Esophagus muscularis mucosa (tissue), 4 donors: ENCODE measurements around the gene ZNF821. TPM values are rescaled to one million over a fixed set of nuclear protein-coding genes. Genes with fewer than 3 reads are reported as not detected.
"Not testable (repeated sequence)": the region's sequence is repeated elsewhere in the genome, so short reads cannot be mapped to it uniquely, and the experiment has no call there.

Experiments used
- DNase-seq: peaks from one replicate; pipeline ENCODE4 v3.0.0-alpha.2; 2017; ENCODE audit errors: extremely low spot score
- H3K27ac ChIP-seq, 4 donors: fragments of 200-600 bp; sonication (generic); replicated peaks in 1 of 4; 1 replicate in 3 of 4; 2 replicates in 1 of 4; pipeline ENCODE4 v1.5.1; 2016 to 2019; ENCODE audit warnings: mild to moderate bottlenecking in 1 of 4
- H3K27me3 ChIP-seq, 4 donors: fragments of 200-600 bp; sonication (generic); one replicate each; pipeline versions ENCODE4 v1.5.1 to v1.6.0; 2016 to 2019
- H3K36me3 ChIP-seq, 4 donors: fragments of 200-600 bp; sonication (generic); one replicate each; pipeline ENCODE4 v1.5.1; 2016 to 2019
- H3K4me1 ChIP-seq, 4 donors: fragments of 200-600 bp; sonication (generic); one replicate each; pipeline ENCODE4 v1.5.1; 2016 to 2019
- H3K4me3 ChIP-seq, 4 donors: fragments of 200-600 bp; sonication (generic); 1 replicate in 2 of 4; 2 replicates in 2 of 4; pipeline ENCODE4 v1.5.1; 2016 to 2019; ENCODE audit warnings: mild to moderate bottlenecking in 4 of 4, moderate library complexity in 1 of 4
- H3K9me3 ChIP-seq, 4 donors: fragments of 200-600 bp; sonication (generic); 1 replicate in 3 of 4; 2 replicates in 1 of 4; pipeline ENCODE4 v1.5.1; 2016 to 2019
- EP300 ChIP-seq: sonication (generic); formaldehyde crosslinking; IDR thresholded peaks from one replicate; pipeline ENCODE4 v1.6.1; 2017; ENCODE audit warnings: antibody characterized with exemption
- POLR2A ChIP-seq: fragments of 450-650 bp; IDR thresholded peaks from one replicate; pipeline ENCODE4 v1.6.1; 2017; ENCODE audit warnings: antibody characterized with exemption, moderate library complexity, mild to moderate bottlenecking, low read depth
- POLR2AphosphoS5 ChIP-seq, 2 donors: sonication (generic); formaldehyde crosslinking; IDR thresholded peaks; one replicate each; pipeline ENCODE4 v1.6.1; 2017; ENCODE audit warnings: antibody characterized with exemption in 2 of 2
- WGBS: methylation state at CpG from one replicate; pipeline ENCODE4 v1.1.5; 2018; 5-methylcytosine and 5-hydroxymethylcytosine counted together
- intact Hi-C: fragments of 100-400 bp; cut with DNase I; formaldehyde crosslinking; loops from one replicate; pipeline ENCODE4 v1.15.1; 2023
- total RNA-seq, 4 donors: library from RNA; depleted of rRNA; stranded (reverse); fragments of >200 nt; gene quantifications; one replicate each; pipeline versions ENCODE4 v1.1.0 to v1.2.1, GENCODE V29; 2016
- TF ChIP-seq, protein P1 (sequence below), 3 experiments: fragments of 200-600 bp in 2 of 3; fragments of 450-650 bp in 1 of 3; sonication (generic) in 2 of 3; IDR thresholded peaks; one replicate each; pipeline ENCODE4 v1.5.1; 2017 to 2019; ENCODE audit warnings: antibody characterized with exemption in 3 of 3, mild to moderate bottlenecking in 2 of 3, moderate library complexity in 1 of 3

Gene ZNF821
- total RNA-seq, 4 donors from 2014 or later, result 2.1 to 6.5 (median 5.9) TPM

DNA sequence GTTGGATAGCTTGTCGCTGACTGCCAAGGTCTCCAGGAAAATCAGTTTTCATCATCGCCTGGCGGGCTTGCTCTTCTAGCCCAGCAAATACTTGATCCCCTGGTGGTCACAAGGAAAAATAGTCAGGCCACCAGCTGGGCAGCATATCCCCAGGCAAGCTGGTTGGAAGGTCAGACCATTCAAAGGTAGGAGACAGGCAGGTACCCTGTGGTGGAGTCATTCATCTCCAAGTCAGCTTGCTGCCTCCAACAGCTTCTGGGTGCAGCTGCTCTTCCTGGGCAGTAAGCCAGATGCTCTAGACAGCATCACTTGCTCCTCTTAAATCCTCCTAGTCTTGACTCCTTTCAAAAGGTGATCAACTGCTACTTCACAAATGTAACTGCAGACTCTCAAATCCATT is 16.0 kb downstream of the ZNF821 start:
- Histone ChIP-seq H3K4me3 (no peak overlapping the region), H3K27me3 (no peaks in the 10 kb centered on the region), H3K27ac (no peak overlapping the region), H3K9me3 (no peaks in the 10 kb centered on the region), H3K36me3 (peaks cover 15 to 60% (median 40%) of the 10 kb centered on the region in 4 donors), H3K4me1 (no peaks in the 10 kb centered on the region)
- no peak for DNase-seq
- intact Hi-C loops, result no loop called here
- TF ChIP-seq POLR2AphosphoS5 (IDR thresholded peaks at IDR 0.05), result no peak
- no peak for TF ChIP-seq POLR2A
- no peak for TF ChIP-seq EP300
- WGBS, result 97% methylated on average over 3 of the region's 3 CpGs

GRCh38 chr16:71867175-71867574 is 16.8 kb downstream of the ZNF821 start:
- H3K4me1 ChIP-seq, H3K27ac ChIP-seq, H3K4me3 ChIP-seq, DNase-seq, H3K27me3 ChIP-seq, H3K9me3 ChIP-seq, intact Hi-C loops: not testable (repeated sequence)
- H3K36me3 ChIP-seq, result peaks cover 15 to 64% (median 45%) of the 10 kb centered on the region in 4 donors
- WGBS, result 96% methylated on average over 6 of the region's 6 CpGs

DNA sequence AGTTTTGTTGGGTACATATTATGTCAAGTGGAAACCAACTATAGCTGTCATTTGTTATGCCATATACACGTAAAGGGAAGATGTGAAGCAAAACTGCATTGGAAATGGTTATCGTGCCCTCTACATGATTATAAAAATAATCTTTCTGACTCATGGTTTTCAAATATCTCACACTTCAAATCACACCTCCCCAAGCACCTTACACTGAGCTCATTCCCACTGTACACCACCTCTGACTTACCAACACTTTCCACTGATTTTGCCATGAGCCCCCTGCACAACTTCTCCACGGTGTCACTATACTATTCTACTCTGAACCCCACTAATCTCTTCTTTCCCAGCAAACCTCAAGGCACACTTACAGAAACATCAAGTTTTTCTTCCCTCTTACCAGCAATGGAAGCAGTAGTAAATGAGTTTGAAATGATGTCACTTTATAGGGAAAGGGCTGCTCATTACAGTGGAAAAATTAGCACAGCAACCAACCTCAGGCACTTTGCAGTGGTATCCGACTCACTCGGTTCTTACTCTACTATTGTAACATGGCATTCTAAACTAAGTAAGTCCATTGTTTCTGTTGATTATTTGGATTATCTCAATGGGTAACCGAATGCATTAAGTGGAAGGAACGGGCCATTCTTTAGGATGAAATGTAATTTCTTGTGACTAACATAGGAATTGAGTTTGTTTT is 18.7 kb downstream of the ZNF821 start:
- Histone ChIP-seq H3K36me3 (peaks cover 19 to 80% (median 57%) of the 10 kb centered on the region in 4 donors), H3K27ac (no peak overlapping the region), H3K4me3 (no peak overlapping the region), H3K4me1 (no peaks in the 10 kb centered on the region), H3K27me3 (no peaks in the 10 kb centered on the region), H3K9me3 (no peaks in the 10 kb centered on the region)
- WGBS, result 88% methylated on average over 7 of the region's 7 CpGs
- TF ChIP-seq POLR2A, result no peak
- no peak for TF ChIP-seq EP300
- TF ChIP-seq, protein P1, sequence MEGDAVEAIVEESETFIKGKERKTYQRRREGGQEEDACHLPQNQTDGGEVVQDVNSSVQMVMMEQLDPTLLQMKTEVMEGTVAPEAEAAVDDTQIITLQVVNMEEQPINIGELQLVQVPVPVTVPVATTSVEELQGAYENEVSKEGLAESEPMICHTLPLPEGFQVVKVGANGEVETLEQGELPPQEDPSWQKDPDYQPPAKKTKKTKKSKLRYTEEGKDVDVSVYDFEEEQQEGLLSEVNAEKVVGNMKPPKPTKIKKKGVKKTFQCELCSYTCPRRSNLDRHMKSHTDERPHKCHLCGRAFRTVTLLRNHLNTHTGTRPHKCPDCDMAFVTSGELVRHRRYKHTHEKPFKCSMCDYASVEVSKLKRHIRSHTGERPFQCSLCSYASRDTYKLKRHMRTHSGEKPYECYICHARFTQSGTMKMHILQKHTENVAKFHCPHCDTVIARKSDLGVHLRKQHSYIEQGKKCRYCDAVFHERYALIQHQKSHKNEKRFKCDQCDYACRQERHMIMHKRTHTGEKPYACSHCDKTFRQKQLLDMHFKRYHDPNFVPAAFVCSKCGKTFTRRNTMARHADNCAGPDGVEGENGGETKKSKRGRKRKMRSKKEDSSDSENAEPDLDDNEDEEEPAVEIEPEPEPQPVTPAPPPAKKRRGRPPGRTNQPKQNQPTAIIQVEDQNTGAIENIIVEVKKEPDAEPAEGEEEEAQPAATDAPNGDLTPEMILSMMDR (IDR thresholded peaks at IDR 0.05), result no peak
- TF ChIP-seq POLR2AphosphoS5 (IDR thresholded peaks at IDR 0.05), result no peak
- no peak for DNase-seq
- intact Hi-C loops, result no loop called here

- no peak overlapping the region for H3K4me3 ChIP-seq
- no peak for DNase-seq
- H3K27me3 ChIP-seq, result no peaks in the 10 kb centered on the region
- WGBS, result 100% methylated on average over 2 of the region's 5 CpGs
- intact Hi-C loops, result no loop called here
- no peak overlapping the region for H3K27ac ChIP-seq
- H3K4me1 ChIP-seq, result peaks cover 5 to 13% (median 8%) of the 10 kb centered on the region in 4 donors
- H3K9me3 ChIP-seq, result no peaks in the 10 kb centered on the region
- TF ChIP-seq POLR2AphosphoS5 (IDR thresholded peaks at IDR 0.05) (no peak), POLR2A (no peak), EP300 (no peak)
- TF ChIP-seq, protein P1 (IDR thresholded peaks at IDR 0.05), result no peak
- H3K36me3 ChIP-seq, result peaks cover 27 to 85% (median 64%) of the 10 kb centered on the region in 4 donors
Observed at GRCh38 chr16:71863995-71864394, 20.0 kb downstream of the ZNF821 start.

DNA sequence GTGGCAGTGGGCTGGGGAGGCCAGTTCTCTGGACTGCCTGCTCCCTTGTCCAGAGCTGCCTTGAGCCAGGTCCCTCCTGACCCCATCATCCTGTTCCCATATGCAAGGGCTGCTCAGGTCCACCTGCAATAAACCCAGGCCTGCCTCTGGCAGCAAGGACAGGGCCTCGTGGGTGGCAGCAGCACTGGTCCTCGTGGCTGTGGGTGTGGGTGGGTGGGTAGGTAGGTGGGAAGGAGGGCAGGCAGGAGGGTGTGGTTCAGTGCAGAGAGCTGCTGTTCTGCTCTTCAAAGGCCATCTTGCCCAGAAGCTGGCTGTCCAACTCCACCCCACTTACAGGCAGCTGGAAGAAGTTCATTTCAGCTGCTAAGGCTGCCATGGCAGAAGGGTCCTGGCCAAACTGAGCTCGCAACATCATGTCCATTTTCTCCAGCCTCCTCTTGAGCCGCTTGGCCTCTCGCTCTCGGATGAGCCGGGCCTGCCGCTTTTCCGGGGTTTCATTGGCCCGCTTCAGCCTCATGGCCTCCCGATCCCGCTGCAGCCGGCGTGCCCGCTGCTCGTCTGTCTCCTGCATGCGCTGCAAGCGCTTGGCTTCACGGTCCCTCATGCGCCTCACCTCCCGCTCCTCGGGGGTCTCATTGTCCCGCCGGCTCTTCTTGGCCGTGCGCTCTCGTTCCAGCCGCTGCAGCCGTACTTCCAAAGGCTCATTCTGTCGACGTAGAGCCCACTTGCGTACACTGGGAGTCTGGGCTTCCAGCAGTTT is 24.0 kb downstream of the ZNF821 start:
- Histone ChIP-seq H3K27ac (peak overlapping the region; percentile 32 to 58 (median 52)), H3K4me3 (no peak overlapping the region), H3K4me1 (peaks cover 16 to 27% (median 17%) of the 10 kb centered on the region in 4 donors), H3K9me3 (no peaks in the 10 kb centered on the region), H3K36me3 (peaks cover 27 to 73% (median 54%) of the 10 kb centered on the region in 4 donors), H3K27me3 (no peaks in the 10 kb centered on the region)
- intact Hi-C loops, result no loop called here
- no peak for DNase-seq
- 96% methylated on average over 30 of the region's 32 CpGs for WGBS
- TF ChIP-seq, protein P1 (IDR thresholded peaks at IDR 0.05), result no peak
- TF ChIP-seq EP300, result no peak
- no peak for TF ChIP-seq POLR2A
- TF ChIP-seq POLR2AphosphoS5 (IDR thresholded peaks at IDR 0.05), result no peak
